Measurements from ENCODE around the gene DTX3L. TPM values are rescaled to one million over a fixed set of nuclear protein-coding genes. Genes with fewer than 3 reads are reported as not detected.

Gene DTX3L
- total and polyA plus RNA-seq, 2 of the 13 experiments (the other 11 are each of a cell fraction or from before 2014, with no cell fraction given), result 2.5 to 10.9 TPM

DNA sequence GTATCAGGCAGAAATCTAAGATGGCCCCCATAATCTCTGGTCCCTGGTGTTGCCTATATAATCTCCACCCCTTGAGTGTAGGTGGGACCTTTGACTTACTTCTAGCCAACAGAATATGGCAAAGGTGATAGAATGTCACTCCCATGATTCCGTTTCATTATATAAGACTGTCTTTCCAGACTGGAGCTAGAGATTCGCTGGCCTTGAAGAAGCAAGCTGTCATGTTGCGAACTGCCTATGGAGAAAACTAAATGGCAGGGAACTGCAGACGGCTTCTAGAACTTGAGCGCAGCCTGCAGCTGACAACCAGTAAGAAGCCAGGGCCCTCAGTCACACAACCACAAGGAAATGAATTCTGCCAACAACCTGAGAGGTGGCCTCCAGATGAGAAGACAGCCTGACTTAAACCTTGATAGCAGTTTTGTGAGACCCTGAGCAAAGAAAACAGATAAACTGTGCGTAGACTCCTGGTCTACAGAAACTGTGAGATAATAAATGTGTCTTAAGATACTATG, 47.2 kb upstream of the DTX3L start:
- peaks cover 46% of the 10 kb centered on the region for H3K4me1 ChIP-seq (ENCODE audit: insufficient read depth, low read length)
- H3K79me2 ChIP-seq (ENCODE audit: insufficient read depth, low read length), result peaks cover 21% of the 10 kb centered on the region
- no peaks in the 10 kb centered on the region for H3K36me3 ChIP-seq (replicated peaks in 1 of 2; ENCODE audit: control insufficient read depth in 1 of 2, insufficient read depth in 2 of 2, low read length in 2 of 2)
- intact Hi-C loops (cut with micrococcal nuclease; ENCODE audit: unreplicated experiment), result no loop called here
- no peaks in the 10 kb centered on the region; a peak in 1 of 5 replicates for H3K27me3 ChIP-seq (ENCODE audit: control insufficient read depth in 1 of 2, insufficient read depth in 2 of 2, low read length in 2 of 2)
- ATAC-seq, result no peak
- POLR2A ChIA-PET, result no interaction called here
- H3K9me3 ChIP-seq (ENCODE audit: low read length), result no peaks in the 10 kb centered on the region
- H3K27ac ChIP-seq (ENCODE audit: extremely low read length, insufficient read depth, low read length), result no peak overlapping the region
- H3K4me3 ChIP-seq (replicated peaks in 1 of 3; ENCODE audit: insufficient read depth in 1 of 3, low read depth in 2 of 3, low read length in 3 of 3), result no peak overlapping the region
- no peak for DNase-seq (ENCODE audit: low spot score)
- in situ Hi-C loops (cut with HindIII; ENCODE audit: extremely low pct_ligation_motif_present, low pct_unique_long_range_greater_than_20kb), result no loop called here
- H3K9ac ChIP-seq (ENCODE audit: insufficient read depth, low read depth, low read length), result no peak overlapping the region
- CTCF ChIA-PET (ENCODE audit: low intra/inter-chr PET ratio, low total read pairs), result no interaction called here
- no peak overlapping the region for H3K4me2 ChIP-seq (ENCODE audit: low read depth, low read length)
- FAIRE-seq, result no peak
- TF ChIP-seq ZFP36 (IDR thresholded peaks at IDR 0.05; ENCODE audit: borderline replicate concordance, low read depth, low read length, partially characterized antibody) (no peak), ZNF878 (CRISPR knock-in tag; IDR thresholded peaks at IDR 0.05) (no peak), ZNF512 (CRISPR knock-in tag; IDR thresholded peaks at IDR 0.05) (no peak), CAMTA2 (CRISPR knock-in tag; IDR thresholded peaks at IDR 0.05; ENCODE audit: borderline replicate concordance) (no peak), ZNF275 (CRISPR knock-in tag; IDR thresholded peaks at IDR 0.05; ENCODE audit: borderline replicate concordance) (no peak), ZNF720 (CRISPR knock-in tag; IDR thresholded peaks at IDR 0.05) (no peak), SP140L (CRISPR knock-in tag; IDR thresholded peaks at IDR 0.05; ENCODE audit: borderline replicate concordance) (no peak), HNRNPL (IDR thresholded peaks at IDR 0.05; ENCODE audit: low read depth, low read length) (no peak), FOSL2 (CRISPR knock-in tag; IDR thresholded peaks at IDR 0.05) (no peak)
- TF ChIP-seq, protein P1, sequence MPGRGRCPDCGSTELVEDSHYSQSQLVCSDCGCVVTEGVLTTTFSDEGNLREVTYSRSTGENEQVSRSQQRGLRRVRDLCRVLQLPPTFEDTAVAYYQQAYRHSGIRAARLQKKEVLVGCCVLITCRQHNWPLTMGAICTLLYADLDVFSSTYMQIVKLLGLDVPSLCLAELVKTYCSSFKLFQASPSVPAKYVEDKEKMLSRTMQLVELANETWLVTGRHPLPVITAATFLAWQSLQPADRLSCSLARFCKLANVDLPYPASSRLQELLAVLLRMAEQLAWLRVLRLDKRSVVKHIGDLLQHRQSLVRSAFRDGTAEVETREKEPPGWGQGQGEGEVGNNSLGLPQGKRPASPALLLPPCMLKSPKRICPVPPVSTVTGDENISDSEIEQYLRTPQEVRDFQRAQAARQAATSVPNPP (CRISPR knock-in tag; IDR thresholded peaks at IDR 0.05), result no peak
- H2AFZ ChIP-seq (ENCODE audit: low read length), result no peak overlapping the region
- 87% methylated on average over 6 of the region's 6 CpGs for WGBS (ENCODE audit: low lambda C conversion rate)
- H4K20me1 ChIP-seq (ENCODE audit: insufficient read depth, low read length), result peaks cover 17% of the 10 kb centered on the region
- no TSS peak for BruUV-seq (replicated peaks)

All from HepG2 (cell line).